Body of pancreas (tissue), 4 donors: ENCODE results near the gene ROR1. TPM values are rescaled to one million over a fixed set of nuclear protein-coding genes. Genes with fewer than 3 reads are reported as not detected.

Experiments used
- ATAC-seq: fragments of 150-250 bp; one replicate; pipeline ENCODE4 v1.9.1; 2016
- DNase-seq, 4 donors: peaks; one replicate each; pipeline ENCODE4 v3.0.0-alpha.2; 2019
- H3K27ac ChIP-seq, 4 donors: fragments of 200-600 bp; sonication (generic); 1 replicate in 3 of 4; 2 replicates in 1 of 4; pipeline versions ENCODE4 v1.5.1 to v1.6.1; 2016 to 2019; ENCODE audit warnings: mild to moderate bottlenecking in 1 of 4, mixed read lengths in 1 of 4, moderate library complexity in 1 of 4
- H3K27me3 ChIP-seq, 2 donors: fragments of 200-600 bp; sonication (generic); one replicate each; pipeline ENCODE4 v1.6.0; 2016; ENCODE audit warnings: mild to moderate bottlenecking in 1 of 2
- H3K36me3 ChIP-seq, 2 donors: fragments of 200-600 bp; sonication (generic); replicated peaks in 1 of 2; 2 replicates each; pipeline ENCODE4 v1.5.1; 2016; ENCODE audit warnings: low read depth in 2 of 2; ENCODE audit not compliant: insufficient read depth in 1 of 2
- H3K4me1 ChIP-seq: fragments of 200-600 bp; sonication (generic); one replicate; pipeline ENCODE4 v1.6.0; 2016
- H3K4me3 ChIP-seq, 2 donors: fragments of 200-600 bp; sonication (generic); 1 replicate in 1 of 2; 2 replicates in 1 of 2; pipeline ENCODE4 v1.5.1; 2016 to 2019
- H3K9me3 ChIP-seq, 3 donors: fragments of 200-600 bp; sonication (generic); 1 replicate in 2 of 3; 2 replicates in 1 of 3; pipeline ENCODE4 v1.5.1; 2016
- POLR2A ChIP-seq, 3 donors: fragments of 450-650 bp; IDR thresholded peaks; one replicate each; pipeline ENCODE4 v1.6.1; 2016; ENCODE audit warnings: antibody characterized with exemption in 3 of 3, mild to moderate bottlenecking in 2 of 3
- WGBS, 2 donors: methylation state at CpG; one replicate each; pipeline ENCODE4 v1.1.5; 2017; 5-methylcytosine and 5-hydroxymethylcytosine counted together
- intact Hi-C: fragments of 100-400 bp; cut with DNase I; formaldehyde crosslinking; loops from one replicate; pipeline ENCODE4 v1.15.1; 2023
- total RNA-seq, 2 donors: library from RNA; depleted of rRNA; stranded (reverse); fragments of >200 nt; gene quantifications; one replicate each; pipeline ENCODE4 v1.1.0, GENCODE V29; 2016
- TF ChIP-seq, protein P1 (sequence below), 7 experiments: fragments of 450-650 bp in 4 of 7; fragments of 200-600 bp in 3 of 7; sonication (generic) in 3 of 7; IDR thresholded peaks; one replicate each; pipeline ENCODE4 v1.5.1; 2016 to 2019; ENCODE audit warnings: antibody characterized with exemption in 7 of 7

The ROR1 gene
- total RNA-seq, 2 donors from 2014 or later, result 26.7 to 56.0 TPM

DNA sequence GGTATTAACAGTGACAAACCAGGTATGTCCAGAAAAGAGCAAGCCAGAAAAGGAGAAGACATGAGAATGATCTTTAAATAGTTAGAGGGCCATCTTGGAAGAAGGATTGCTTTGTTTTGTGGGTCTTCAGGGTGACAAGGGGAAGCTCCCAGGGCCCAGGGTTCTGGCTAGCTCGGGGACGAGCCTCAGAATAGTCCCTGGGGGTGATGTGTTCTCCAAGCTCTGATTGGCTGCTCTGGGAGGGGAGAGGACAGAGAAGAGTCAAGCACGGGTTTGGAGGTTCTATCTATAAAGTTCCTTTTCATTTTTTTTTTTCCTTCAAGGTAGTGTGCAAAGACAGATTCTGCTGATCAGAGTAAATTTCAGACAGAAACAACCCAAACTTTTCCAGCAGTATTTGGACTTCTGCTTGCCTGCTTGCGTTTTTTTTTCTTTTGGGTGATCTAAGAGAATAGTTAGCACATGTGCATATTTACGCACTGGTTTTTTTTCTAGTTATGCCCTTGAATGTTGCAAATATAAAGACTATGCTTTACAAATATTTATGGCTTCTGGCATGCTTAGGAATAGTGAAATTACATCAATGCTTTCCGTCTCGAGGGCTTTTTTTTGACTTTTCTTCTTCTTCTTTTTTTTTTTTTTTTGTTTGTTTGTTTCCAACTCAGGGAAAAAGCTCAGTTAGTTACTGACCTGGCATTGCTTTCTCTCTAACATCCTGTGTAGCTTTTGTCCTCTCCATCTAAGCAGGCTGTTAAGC lies 59.7 kb downstream of the ROR1 start:
- Histone ChIP-seq H3K27ac (no peak overlapping the region), H3K9me3 (no peaks in the 10 kb centered on the region), H3K4me1 (peaks cover 38% of the 10 kb centered on the region), H3K36me3 (no peaks in the 10 kb centered on the region), H3K27me3 (no peaks in the 10 kb centered on the region), H3K4me3 (no peak overlapping the region)
- DNase-seq (no peak), ATAC-seq (no peak)
- TF ChIP-seq POLR2A (IDR thresholded peaks at IDR 0.05), result no peak
- TF ChIP-seq, protein P1, sequence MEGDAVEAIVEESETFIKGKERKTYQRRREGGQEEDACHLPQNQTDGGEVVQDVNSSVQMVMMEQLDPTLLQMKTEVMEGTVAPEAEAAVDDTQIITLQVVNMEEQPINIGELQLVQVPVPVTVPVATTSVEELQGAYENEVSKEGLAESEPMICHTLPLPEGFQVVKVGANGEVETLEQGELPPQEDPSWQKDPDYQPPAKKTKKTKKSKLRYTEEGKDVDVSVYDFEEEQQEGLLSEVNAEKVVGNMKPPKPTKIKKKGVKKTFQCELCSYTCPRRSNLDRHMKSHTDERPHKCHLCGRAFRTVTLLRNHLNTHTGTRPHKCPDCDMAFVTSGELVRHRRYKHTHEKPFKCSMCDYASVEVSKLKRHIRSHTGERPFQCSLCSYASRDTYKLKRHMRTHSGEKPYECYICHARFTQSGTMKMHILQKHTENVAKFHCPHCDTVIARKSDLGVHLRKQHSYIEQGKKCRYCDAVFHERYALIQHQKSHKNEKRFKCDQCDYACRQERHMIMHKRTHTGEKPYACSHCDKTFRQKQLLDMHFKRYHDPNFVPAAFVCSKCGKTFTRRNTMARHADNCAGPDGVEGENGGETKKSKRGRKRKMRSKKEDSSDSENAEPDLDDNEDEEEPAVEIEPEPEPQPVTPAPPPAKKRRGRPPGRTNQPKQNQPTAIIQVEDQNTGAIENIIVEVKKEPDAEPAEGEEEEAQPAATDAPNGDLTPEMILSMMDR (IDR thresholded peaks at IDR 0.05), result no peak
- intact Hi-C loops, result no loop called here
- WGBS, 2 donors, result 37 to 43% methylated on average over 7 of the region's 7 CpGs

DNA sequence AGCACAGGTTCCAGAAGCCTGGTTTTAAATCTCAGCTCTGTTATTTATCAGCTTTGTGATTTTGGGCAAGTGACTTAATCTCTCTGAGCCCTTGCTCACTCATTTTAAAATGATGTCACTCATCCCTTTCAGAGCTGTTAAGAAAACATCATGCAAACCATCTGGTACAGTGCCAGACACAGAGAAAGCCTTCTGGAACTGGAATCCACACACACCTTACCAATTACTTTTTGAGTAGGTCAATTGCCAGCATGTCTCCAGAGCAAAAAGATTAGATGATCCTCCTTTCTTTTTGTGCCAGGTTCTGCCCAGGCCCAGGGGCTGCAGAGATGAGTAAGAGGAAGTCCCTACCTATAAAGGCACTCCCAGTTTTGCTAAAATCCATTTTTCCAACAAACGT lies 61.3 kb downstream of the ROR1 start:
- DNase-seq (no peak), ATAC-seq (no peak)

DNA sequence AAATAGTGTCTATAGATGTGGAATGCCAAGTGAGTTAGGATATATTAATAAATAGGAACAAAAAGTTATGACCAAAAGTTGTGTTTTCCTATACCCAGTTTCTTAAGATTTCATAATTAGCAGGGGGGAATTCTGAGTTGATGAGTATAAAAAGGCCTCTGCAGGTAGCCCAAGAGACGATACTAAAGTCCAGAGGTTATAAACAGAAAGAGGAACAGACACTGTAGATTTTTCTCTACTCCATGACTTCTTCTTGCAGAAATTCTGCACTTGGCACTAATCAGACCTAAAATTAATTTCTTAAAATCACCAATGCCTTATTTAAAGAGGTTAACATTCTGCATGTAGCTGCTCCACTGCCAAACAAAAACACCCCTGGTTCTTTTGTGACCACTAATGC lies 62.6 kb downstream of the ROR1 start:
- peaks cover 33% of the 10 kb centered on the region for H3K4me1 ChIP-seq
- intact Hi-C loops, result no loop called here
- H3K36me3 ChIP-seq, result no peaks in the 10 kb centered on the region
- DNase-seq (no peak), ATAC-seq (no peak)
- TF ChIP-seq, protein P1 (IDR thresholded peaks at IDR 0.05), result no peak
- no peak for TF ChIP-seq POLR2A (IDR thresholded peaks at IDR 0.05)
- no peak overlapping the region for H3K4me3 ChIP-seq
- no peaks in the 10 kb centered on the region for H3K27me3 ChIP-seq
- no peaks in the 10 kb centered on the region for H3K9me3 ChIP-seq
- 87 to 89% methylated on average over 1 of the region's 1 CpG for WGBS, 2 donors
- no peak overlapping the region for H3K27ac ChIP-seq

More for the DNA sequence above, 61.3 kb downstream of the ROR1 start:
- no peak overlapping the region for H3K27ac ChIP-seq
- no peak overlapping the region for H3K4me3 ChIP-seq
- no peaks in the 10 kb centered on the region for H3K9me3 ChIP-seq
- H3K4me1 ChIP-seq, result peaks cover 28% of the 10 kb centered on the region
- intact Hi-C loops, result no loop called here
- no peaks in the 10 kb centered on the region for H3K27me3 ChIP-seq
- TF ChIP-seq POLR2A (IDR thresholded peaks at IDR 0.05), result no peak
- TF ChIP-seq, protein P1 (IDR thresholded peaks at IDR 0.05), result no peak
- H3K36me3 ChIP-seq, result no peaks in the 10 kb centered on the region
- WGBS, 2 donors, result 72 to 75% methylated on average over 1 of the region's 1 CpG

DNA sequence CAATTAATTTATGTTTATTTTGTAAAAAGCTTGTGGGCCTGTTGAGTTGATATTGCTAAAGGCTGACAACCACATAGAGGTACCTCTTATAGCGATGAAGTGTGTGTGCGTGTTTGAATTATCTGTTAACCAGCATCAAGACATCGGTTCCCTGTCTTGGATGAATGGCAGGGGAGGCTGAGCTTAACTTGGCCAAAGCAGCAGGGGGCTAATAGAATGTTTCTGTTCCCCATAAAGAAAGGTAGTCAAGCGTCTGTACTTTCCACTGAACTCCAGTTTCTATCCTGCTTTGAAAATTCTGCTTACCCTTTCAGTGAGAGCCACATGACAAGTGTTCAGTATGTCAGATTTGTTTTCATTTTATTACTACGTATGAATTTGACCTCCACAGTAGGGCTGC lies 63.0 kb downstream of the ROR1 start:
- no peaks in the 10 kb centered on the region for H3K9me3 ChIP-seq
- intact Hi-C loops, result no loop called here
- TF ChIP-seq POLR2A (IDR thresholded peaks at IDR 0.05), result no peak
- TF ChIP-seq, protein P1 (IDR thresholded peaks at IDR 0.05), result no peak
- peaks cover 28% of the 10 kb centered on the region for H3K4me1 ChIP-seq
- H3K36me3 ChIP-seq, result no peaks in the 10 kb centered on the region
- no peaks in the 10 kb centered on the region for H3K27me3 ChIP-seq
- ATAC-seq (no peak), DNase-seq (no peak)
- 90 to 91% methylated on average over 5 of the region's 5 CpGs for WGBS, 2 donors
- no peak overlapping the region for H3K27ac ChIP-seq
- no peak overlapping the region for H3K4me3 ChIP-seq

DNA sequence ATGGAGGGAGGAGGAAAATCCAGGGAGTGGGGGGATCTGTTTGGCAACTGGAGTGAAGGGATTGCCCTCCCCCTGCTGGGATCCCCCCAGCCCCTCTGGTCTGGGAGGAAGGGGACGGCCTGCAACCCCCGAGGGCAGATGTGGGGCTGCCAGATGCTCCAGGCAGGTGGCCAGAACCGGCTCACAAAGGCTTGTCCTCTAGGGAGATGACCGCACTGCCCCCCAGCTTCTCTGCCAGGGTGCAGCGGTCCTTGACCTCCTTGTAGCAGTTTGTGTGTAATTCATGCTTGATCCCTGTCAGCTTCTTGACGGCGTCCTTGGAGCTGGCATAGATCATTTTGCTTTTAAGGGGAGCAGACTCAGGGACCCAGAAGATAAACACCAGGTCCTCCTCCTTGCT lies 69.2 kb downstream of the ROR1 start:
- H3K4me3 ChIP-seq, result no peak overlapping the region
- no peak overlapping the region for H3K27ac ChIP-seq
- H3K36me3 ChIP-seq, result no peaks in the 10 kb centered on the region
- no peaks in the 10 kb centered on the region for H3K9me3 ChIP-seq
- H3K4me1 ChIP-seq, result peaks cover 24% of the 10 kb centered on the region
- no peak for DNase-seq
- no peaks in the 10 kb centered on the region for H3K27me3 ChIP-seq
- intact Hi-C loops, result no loop called here
- no peak for TF ChIP-seq POLR2A (IDR thresholded peaks at IDR 0.05)
- TF ChIP-seq, protein P1 (IDR thresholded peaks at IDR 0.05), result no peak
- 80 to 81% methylated on average over 6 to 7 of the region's 7 CpGs for WGBS, 2 donors
- no peak for ATAC-seq
